GM13976 (cell line): ENCODE results near the gene NRP2.

Experiments
- DNase-seq: peaks from one replicate; pipeline ENCODE4 v3.0.0; 2012; ENCODE audit warnings: low spot score
- CTCF ChIP-seq: IDR thresholded peaks from 2 replicates; pipeline ENCODE4 v1.5.1; 2012; ENCODE audit warnings: borderline replicate concordance, mild to moderate bottlenecking; ENCODE audit not compliant: insufficient read depth; ENCODE audit errors: extremely low read depth, missing control alignments, control extremely low read depth
- in situ Hi-C: fragments of 300-500 bp; cut with MboI; formaldehyde crosslinking; loops from one replicate; pipeline ENCODE4 v1.12.0; 2022; ENCODE audit warnings: low sequenced_read_pairs, mixed read lengths, inconsistent platforms; ENCODE audit not compliant: unreplicated experiment

NRP2 gene

GRCh38 chr2:205748639-205749038 lies 66.3 kb downstream of the NRP2 start:
- in situ Hi-C loops: no loop called here
- TF ChIP-seq CTCF: no peak
- DNase-seq: no peak

GRCh38 chr2:205749078-205749477 lies 66.8 kb downstream of the NRP2 start:
- in situ Hi-C loops: no loop called here
- no peak for TF ChIP-seq CTCF
- DNase-seq: no peak

GRCh38 chr2:205750797-205751196 lies 68.5 kb downstream of the NRP2 start:
- no peak for DNase-seq
- in situ Hi-C loops: no loop called here
- no peak for TF ChIP-seq CTCF

GRCh38 chr2:205751569-205752031 lies 69.3 kb downstream of the NRP2 start:
- no peak for TF ChIP-seq CTCF
- no peak for DNase-seq
- in situ Hi-C loops: no loop called here

GRCh38 chr2:205752296-205752820 lies 70.1 kb downstream of the NRP2 start:
- DNase-seq: no peak
- no peak for TF ChIP-seq CTCF
- in situ Hi-C loops: no loop called here

GRCh38 chr2:205752924-205753323 lies 70.6 kb downstream of the NRP2 start:
- no peak for TF ChIP-seq CTCF
- DNase-seq: no peak
- in situ Hi-C loops: no loop called here
